ENCODE data around the gene MZF1.

GRCh38 chr19:58579473-58580142 is 6.5 kb upstream of the MZF1 start:
- TF ChIP-seq CTCF (conservative IDR thresholded peaks at IDR 0.05; ENCODE audit: low read length) (no peak), EZH2phosphoT487 (IDR thresholded peaks at IDR 0.05; ENCODE audit: borderline replicate concordance, low read depth, low read length) (no peak)
